ENCODE measurements around the gene SERPINA7. TPM values are rescaled to one million over a fixed set of nuclear protein-coding genes. Genes with fewer than 3 reads are reported as not detected.
"Not testable (repeated sequence)": the region's sequence is repeated elsewhere in the genome, so short reads cannot be mapped to it uniquely, and the experiment has no call there.

The SERPINA7 gene
- total RNA-seq, 1 experiment from 2014 or later: 0.15 TPM

DNA sequence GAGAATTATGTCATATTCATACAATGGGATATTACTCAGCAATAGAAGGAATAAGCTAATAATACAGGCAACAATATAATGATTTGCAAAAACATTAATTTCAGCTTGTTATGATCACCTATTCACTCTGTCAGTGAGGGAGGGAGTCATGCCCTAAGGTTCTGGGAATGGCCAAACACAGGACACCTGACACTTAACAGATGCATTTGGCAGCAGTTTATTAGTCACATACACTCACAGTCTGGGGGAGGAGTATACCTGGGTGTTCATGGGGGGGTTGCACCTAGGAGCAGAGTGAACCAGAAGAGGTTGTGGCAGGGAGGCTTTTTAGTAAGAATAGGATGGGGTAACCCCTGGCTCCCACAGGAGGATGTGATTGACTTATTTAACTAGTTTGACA lies 38.3 kb downstream of the SERPINA7 start:
- Histone ChIP-seq H3K9me3 (ENCODE audit: control insufficient read depth, insufficient read depth, low read depth, low read length) (no peaks in the 10 kb centered on the region), H3K27ac (ENCODE audit: low read length) (no peak overlapping the region), H3K36me3 (ENCODE audit: control insufficient read depth, insufficient read depth, low read length) (no peaks in the 10 kb centered on the region), H3K4me1 (ENCODE audit: control insufficient read depth, insufficient read depth, low read length) (no peaks in the 10 kb centered on the region), H3K4me3 (ENCODE audit: low read depth in 2 of 2, low read length in 2 of 2) (no peak overlapping the region), H3K27me3 (ENCODE audit: control insufficient read depth, insufficient read depth, low read length) (no peaks in the 10 kb centered on the region)
- TF ChIP-seq SIN3A (IDR thresholded peaks at IDR 0.05; ENCODE audit: borderline replicate concordance, insufficient read depth, low read depth, low read length) (no peak), POLR2AphosphoS5 (IDR thresholded peaks at IDR 0.05; ENCODE audit: low read depth, low read length) (no peak), TCF7L2 (IDR thresholded peaks at IDR 0.05; ENCODE audit: low read depth, low read length) (no peak)
- TF ChIP-seq, protein P1, sequence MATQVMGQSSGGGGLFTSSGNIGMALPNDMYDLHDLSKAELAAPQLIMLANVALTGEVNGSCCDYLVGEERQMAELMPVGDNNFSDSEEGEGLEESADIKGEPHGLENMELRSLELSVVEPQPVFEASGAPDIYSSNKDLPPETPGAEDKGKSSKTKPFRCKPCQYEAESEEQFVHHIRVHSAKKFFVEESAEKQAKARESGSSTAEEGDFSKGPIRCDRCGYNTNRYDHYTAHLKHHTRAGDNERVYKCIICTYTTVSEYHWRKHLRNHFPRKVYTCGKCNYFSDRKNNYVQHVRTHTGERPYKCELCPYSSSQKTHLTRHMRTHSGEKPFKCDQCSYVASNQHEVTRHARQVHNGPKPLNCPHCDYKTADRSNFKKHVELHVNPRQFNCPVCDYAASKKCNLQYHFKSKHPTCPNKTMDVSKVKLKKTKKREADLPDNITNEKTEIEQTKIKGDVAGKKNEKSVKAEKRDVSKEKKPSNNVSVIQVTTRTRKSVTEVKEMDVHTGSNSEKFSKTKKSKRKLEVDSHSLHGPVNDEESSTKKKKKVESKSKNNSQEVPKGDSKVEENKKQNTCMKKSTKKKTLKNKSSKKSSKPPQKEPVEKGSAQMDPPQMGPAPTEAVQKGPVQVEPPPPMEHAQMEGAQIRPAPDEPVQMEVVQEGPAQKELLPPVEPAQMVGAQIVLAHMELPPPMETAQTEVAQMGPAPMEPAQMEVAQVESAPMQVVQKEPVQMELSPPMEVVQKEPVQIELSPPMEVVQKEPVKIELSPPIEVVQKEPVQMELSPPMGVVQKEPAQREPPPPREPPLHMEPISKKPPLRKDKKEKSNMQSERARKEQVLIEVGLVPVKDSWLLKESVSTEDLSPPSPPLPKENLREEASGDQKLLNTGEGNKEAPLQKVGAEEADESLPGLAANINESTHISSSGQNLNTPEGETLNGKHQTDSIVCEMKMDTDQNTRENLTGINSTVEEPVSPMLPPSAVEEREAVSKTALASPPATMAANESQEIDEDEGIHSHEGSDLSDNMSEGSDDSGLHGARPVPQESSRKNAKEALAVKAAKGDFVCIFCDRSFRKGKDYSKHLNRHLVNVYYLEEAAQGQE (IDR thresholded peaks at IDR 0.05; ENCODE audit: insufficient read depth in 1 of 2, low read depth in 2 of 2, low read length in 1 of 2): no peak
- TF ChIP-seq, protein P2, sequence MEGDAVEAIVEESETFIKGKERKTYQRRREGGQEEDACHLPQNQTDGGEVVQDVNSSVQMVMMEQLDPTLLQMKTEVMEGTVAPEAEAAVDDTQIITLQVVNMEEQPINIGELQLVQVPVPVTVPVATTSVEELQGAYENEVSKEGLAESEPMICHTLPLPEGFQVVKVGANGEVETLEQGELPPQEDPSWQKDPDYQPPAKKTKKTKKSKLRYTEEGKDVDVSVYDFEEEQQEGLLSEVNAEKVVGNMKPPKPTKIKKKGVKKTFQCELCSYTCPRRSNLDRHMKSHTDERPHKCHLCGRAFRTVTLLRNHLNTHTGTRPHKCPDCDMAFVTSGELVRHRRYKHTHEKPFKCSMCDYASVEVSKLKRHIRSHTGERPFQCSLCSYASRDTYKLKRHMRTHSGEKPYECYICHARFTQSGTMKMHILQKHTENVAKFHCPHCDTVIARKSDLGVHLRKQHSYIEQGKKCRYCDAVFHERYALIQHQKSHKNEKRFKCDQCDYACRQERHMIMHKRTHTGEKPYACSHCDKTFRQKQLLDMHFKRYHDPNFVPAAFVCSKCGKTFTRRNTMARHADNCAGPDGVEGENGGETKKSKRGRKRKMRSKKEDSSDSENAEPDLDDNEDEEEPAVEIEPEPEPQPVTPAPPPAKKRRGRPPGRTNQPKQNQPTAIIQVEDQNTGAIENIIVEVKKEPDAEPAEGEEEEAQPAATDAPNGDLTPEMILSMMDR (IDR thresholded peaks at IDR 0.05): no peak
- intact Hi-C loops (cut with micrococcal nuclease; ENCODE audit: unreplicated experiment): no loop called here
- in situ Hi-C loops (cut with HindIII; ENCODE audit: low pct_unique_long_range_greater_than_20kb, low sequenced_read_pairs): no loop called here
- DNase-seq (ENCODE audit: low read depth, low spot score) (no peak), ATAC-seq (no peak)
- BruUV-seq (replicated peaks): no TSS peak
- ChIA-PET POLR2A (no interaction called here), CTCF (no interaction called here)

DNA sequence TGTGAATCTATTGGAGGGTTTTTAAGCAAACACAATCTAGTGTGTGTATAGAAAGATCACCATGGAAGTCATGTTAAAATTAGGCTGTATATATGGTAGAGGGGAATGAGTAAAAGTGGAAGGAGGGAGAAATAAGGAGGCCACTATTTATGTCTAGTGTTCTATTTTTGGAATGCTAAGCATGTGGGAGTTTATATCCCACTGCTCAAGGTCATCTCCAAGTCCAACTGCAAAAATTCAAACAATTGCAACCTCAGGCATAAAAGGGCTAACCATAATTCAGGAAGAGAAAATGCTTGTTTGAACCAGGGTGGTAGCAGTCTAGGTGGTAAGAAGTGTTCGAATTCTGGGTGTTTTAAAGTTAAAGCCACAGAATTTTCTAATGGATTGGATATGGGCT lies 39.2 kb downstream of the SERPINA7 start:
- ChIA-PET CTCF (no interaction called here), POLR2A (no interaction called here)
- no peaks in the 10 kb centered on the region for H3K9me3 ChIP-seq (ENCODE audit: control insufficient read depth, insufficient read depth, low read depth, low read length)
- no peak overlapping the region for H3K27ac ChIP-seq (ENCODE audit: low read length)
- ATAC-seq (no peak), DNase-seq (ENCODE audit: low read depth, low spot score) (no peak)
- intact Hi-C loops (cut with micrococcal nuclease; ENCODE audit: unreplicated experiment): no loop called here
- BruUV-seq (replicated peaks): no TSS peak
- in situ Hi-C loops (cut with HindIII; ENCODE audit: low pct_unique_long_range_greater_than_20kb, low sequenced_read_pairs): no loop called here
- TF ChIP-seq, protein P1 (IDR thresholded peaks at IDR 0.05; ENCODE audit: insufficient read depth in 1 of 2, low read depth in 2 of 2, low read length in 1 of 2): no peak
- TF ChIP-seq POLR2AphosphoS5 (IDR thresholded peaks at IDR 0.05; ENCODE audit: low read depth, low read length) (no peak), SIN3A (IDR thresholded peaks at IDR 0.05; ENCODE audit: borderline replicate concordance, insufficient read depth, low read depth, low read length) (no peak), TCF7L2 (IDR thresholded peaks at IDR 0.05; ENCODE audit: low read depth, low read length) (no peak)
- TF ChIP-seq, protein P2 (IDR thresholded peaks at IDR 0.05): no peak
- no peaks in the 10 kb centered on the region for H3K36me3 ChIP-seq (ENCODE audit: control insufficient read depth, insufficient read depth, low read length)
- no peaks in the 10 kb centered on the region for H3K27me3 ChIP-seq (ENCODE audit: control insufficient read depth, insufficient read depth, low read length)
- no peak overlapping the region for H3K4me3 ChIP-seq (ENCODE audit: low read depth in 2 of 2, low read length in 2 of 2)
- no peaks in the 10 kb centered on the region for H3K4me1 ChIP-seq (ENCODE audit: control insufficient read depth, insufficient read depth, low read length)

DNA sequence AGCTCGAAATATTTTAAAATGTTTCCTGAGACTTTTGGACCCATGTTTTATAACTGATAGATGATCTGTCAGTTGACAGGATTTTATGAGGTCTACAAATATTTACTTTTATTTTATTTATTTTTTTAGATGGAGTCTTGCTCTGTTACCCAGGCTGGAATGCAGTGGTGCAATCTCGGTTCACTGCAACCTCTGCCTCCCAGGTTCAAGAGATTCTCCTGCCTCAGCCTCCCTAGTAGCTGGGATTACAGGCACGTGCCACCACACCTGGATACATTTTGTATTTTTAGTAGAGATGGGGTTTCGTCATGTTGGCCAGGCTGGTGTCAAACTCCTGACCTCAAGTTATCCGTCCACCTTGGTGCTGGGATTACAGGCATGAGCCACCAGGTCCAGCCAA lies 50.0 kb downstream of the SERPINA7 start:
- H3K4me1 ChIP-seq (ENCODE audit: control insufficient read depth, insufficient read depth, low read length); intact Hi-C loops (cut with micrococcal nuclease; ENCODE audit: unreplicated experiment); DNase-seq (ENCODE audit: low read depth, low spot score); H3K4me3 ChIP-seq (ENCODE audit: low read depth in 2 of 2, low read length in 2 of 2); BruUV-seq (replicated peaks); H3K27ac ChIP-seq (ENCODE audit: low read length); H3K27me3 ChIP-seq (ENCODE audit: control insufficient read depth, insufficient read depth, low read length); H3K9me3 ChIP-seq (ENCODE audit: control insufficient read depth, insufficient read depth, low read depth, low read length); CTCF ChIA-PET; POLR2A ChIA-PET; in situ Hi-C loops (cut with HindIII; ENCODE audit: low pct_unique_long_range_greater_than_20kb, low sequenced_read_pairs); ATAC-seq; H3K36me3 ChIP-seq (ENCODE audit: control insufficient read depth, insufficient read depth, low read length): not testable (repeated sequence)
